DMS153 treated with DMSO at 0.1 percent for 48 hours (cell line): ENCODE data around the gene C1orf94.

ENCODE experiments used
- DNase-seq: peaks from one replicate; lab custom pipeline; 2025; ENCODE audit not compliant: unreplicated experiment; lab: John Stamatoyannopoulos, UW

The C1orf94 gene

GRCh38 chr1:34176830-34177603 is at the start of gene C1orf94:
Gene C1orf94 (plus strand): TSS chr1:34176907. CDS start chr1:34177790, 883 bp downstream.
- DNase-seq, result no peak

- DNase-seq, result no peak
These were observed 49.4 kb upstream of the C1orf94 start for GRCh38 chr1:34127006-34128000.

GRCh38 chr1:34128186-34128889 is 48.4 kb upstream of the C1orf94 start:
- DNase-seq, result no peak

- no peak for DNase-seq
These were observed 47.1 kb upstream of the C1orf94 start for GRCh38 chr1:34129630-34130029.

- no peak for DNase-seq
These were observed 46.4 kb upstream of the C1orf94 start for GRCh38 chr1:34130306-34130705.

- no peak for DNase-seq
These were observed 45.1 kb upstream of the C1orf94 start for GRCh38 chr1:34131396-34132160.

GRCh38 chr1:34132161-34132420 is 44.6 kb upstream of the C1orf94 start:
- DNase-seq, result no peak

GRCh38 chr1:34137411-34137810 is 39.3 kb upstream of the C1orf94 start:
- no peak for DNase-seq

GRCh38 chr1:34140011-34140676 is 36.6 kb upstream of the C1orf94 start:
- DNase-seq, result no peak

- no peak for DNase-seq
These were observed 32.7 kb upstream of the C1orf94 start for GRCh38 chr1:34143975-34144374.

- no peak for DNase-seq
These were observed 31.9 kb upstream of the C1orf94 start for GRCh38 chr1:34144766-34145165.

- peak; percentile 24 for DNase-seq
These were observed 29.4 kb upstream of the C1orf94 start for GRCh38 chr1:34147301-34147700.

GRCh38 chr1:34149501-34149900 is 27.2 kb upstream of the C1orf94 start:
- no peak for DNase-seq

GRCh38 chr1:34153246-34153645 is 23.5 kb upstream of the C1orf94 start:
- DNase-seq, result no peak

- DNase-seq, result no peak
These were observed 20.8 kb upstream of the C1orf94 start for GRCh38 chr1:34155860-34156259.

GRCh38 chr1:34156739-34157138 is 20.0 kb upstream of the C1orf94 start:
- DNase-seq, result no peak

- peak; percentile 82 for DNase-seq
These were observed 13.6 kb upstream of the C1orf94 start for GRCh38 chr1:34162852-34163766.

GRCh38 chr1:34163792-34164731 is 12.6 kb upstream of the C1orf94 start:
- DNase-seq, result no peak
